HG02885 (cell line): Measurements from ENCODE around the gene MBD6.
"Not testable (repeated sequence)": the region's sequence is repeated elsewhere in the genome, so short reads cannot be mapped to it uniquely, and the experiment has no call there.

ENCODE experiments used
- ATAC-seq: cut with Tn5 transposase; IDR thresholded peaks from one replicate; pipeline ENCODE4 v1.9.1; 2021; ENCODE audit warnings: mild to moderate bottlenecking; ENCODE audit not compliant: unreplicated experiment, poor library complexity

MBD6 gene

GRCh38 chr12:57568838-57569237 lies 46.2 kb downstream of the MBD6 start:
- ATAC-seq = no peak

- no peak for ATAC-seq
These were observed 47.2 kb downstream of the MBD6 start for GRCh38 chr12:57569858-57570257.

GRCh38 chr12:57570438-57570837 lies 47.8 kb downstream of the MBD6 start:
- not testable (repeated sequence) for ATAC-seq

- no peak for ATAC-seq
These were observed 49.5 kb downstream of the MBD6 start for GRCh38 chr12:57571926-57572762.

GRCh38 chr12:57574795-57575194 lies 52.2 kb downstream of the MBD6 start:
- ATAC-seq = no peak

- no peak for ATAC-seq
These were observed 53.4 kb downstream of the MBD6 start for GRCh38 chr12:57575771-57576612.

- no peak for ATAC-seq
These were observed 54.1 kb downstream of the MBD6 start for GRCh38 chr12:57576613-57577160.

GRCh38 chr12:57577981-57578758 lies 55.5 kb downstream of the MBD6 start:
- no peak for ATAC-seq

- ATAC-seq = no peak
These were observed 56.4 kb downstream of the MBD6 start for GRCh38 chr12:57579011-57579410.
